GM12801 (cell line): Measurements from ENCODE around the gene ZNF98.

Source experiments
- CTCF ChIP-seq: IDR thresholded peaks from one replicate; pipeline ENCODE4 v1.5.1; 2011; ENCODE audit warnings: control low read depth; ENCODE audit not compliant: insufficient read length; ENCODE audit errors: extremely low read depth

The ZNF98 gene

DNA sequence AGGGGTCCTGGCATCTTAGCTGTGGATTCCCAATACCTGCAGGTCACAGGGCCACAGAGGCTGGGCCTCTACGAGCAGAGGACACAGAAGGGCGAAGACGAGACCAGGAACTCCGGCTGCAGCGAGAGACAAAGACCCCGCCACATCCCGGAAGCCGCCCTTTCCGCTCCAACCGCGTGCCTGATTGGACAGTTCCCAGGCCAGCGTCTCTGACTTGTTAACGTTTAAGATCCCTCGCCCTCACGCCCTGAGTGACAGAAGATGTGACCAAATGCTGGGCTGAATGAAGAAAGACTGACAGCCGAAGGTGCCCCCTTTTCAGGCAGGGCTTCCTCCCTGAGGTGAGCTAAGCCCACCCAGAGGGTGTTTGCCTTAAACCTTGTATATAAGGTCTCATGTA lies at the start of gene ZNF98:
Gene ZNF98, minus strand, starts transcription at position 136 of the 400 bp plus-strand sequence. Its CDS starts 122 bp downstream, at position 14.
- TF ChIP-seq CTCF, result no peak

DNA sequence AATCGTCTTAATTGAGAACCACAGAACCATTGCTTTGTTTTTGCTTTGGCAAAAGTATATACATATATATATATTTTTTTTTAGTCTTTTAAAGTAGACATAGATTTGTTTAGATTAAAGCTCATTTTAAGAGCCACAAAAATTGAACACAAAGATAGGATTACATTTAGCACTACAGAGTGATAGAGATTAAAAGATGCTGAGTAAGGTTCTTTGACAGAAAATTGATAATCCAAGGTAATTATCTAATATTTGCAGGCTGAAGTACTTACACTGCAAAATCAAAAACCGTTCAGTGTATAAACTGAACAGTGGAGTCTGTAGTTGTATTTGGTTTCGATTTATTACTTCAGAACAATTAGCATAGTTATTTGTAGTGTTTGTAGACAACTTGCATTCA lies 24.5 kb upstream of the ZNF98 start:
- TF ChIP-seq CTCF, result no peak

GRCh38 chr19:22438011-22438410 lies 15.9 kb upstream of the ZNF98 start:
- no peak for TF ChIP-seq CTCF

- TF ChIP-seq CTCF, result no peak
Observed at GRCh38 chr19:22427960-22428913, 6.1 kb upstream of the ZNF98 start.

DNA sequence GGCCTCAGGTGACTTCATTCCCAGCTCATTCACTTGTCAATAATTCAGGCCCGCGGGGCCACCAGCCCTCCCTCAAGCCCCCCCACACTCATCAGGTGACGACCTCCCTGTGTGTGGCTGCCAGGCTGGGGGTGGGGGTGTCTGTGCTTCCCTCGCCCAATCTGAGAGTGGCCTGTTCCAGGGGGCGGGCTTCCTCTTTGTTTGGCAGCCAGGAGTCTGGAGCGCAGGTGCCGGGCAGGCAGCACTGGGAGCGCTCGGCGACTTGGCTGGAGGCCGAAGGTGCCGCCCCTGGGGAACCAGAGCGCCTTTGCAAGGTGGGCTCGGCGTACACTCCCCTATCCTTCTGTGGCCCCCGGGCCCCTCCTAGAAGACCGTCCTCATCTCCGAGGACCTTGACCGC lies 5.4 kb upstream of the ZNF98 start:
- no peak for TF ChIP-seq CTCF

- no peak for TF ChIP-seq CTCF
Observed at GRCh38 chr19:22426901-22427300, 4.8 kb upstream of the ZNF98 start.

GRCh38 chr19:22421797-22422196 lies 349 bp downstream of the ZNF98 start:
- TF ChIP-seq CTCF, result no peak
